IMR-90 (cell line): Measurements from ENCODE around the gene C10orf67. TPM values are rescaled to one million over a fixed set of nuclear protein-coding genes. Genes with fewer than 3 reads are reported as not detected.

Experiments
- ATAC-seq: fragments of 200-7000 bp; cut with Tn5 transposase; 2 replicates; pipeline ENCODE4 v1.9.1; 2020; ENCODE audit warnings: low read depth, mild to moderate bottlenecking, moderate library complexity
- BruUV-seq: library from RNA; stranded (reverse); fragments of 400-500 nt; replicated peaks from 2 replicates; lab custom pipeline; 2021; lab: Mats Ljungman, UMichigan
- CTCF ChIA-PET: fragments of 300-600 bp; formaldehyde crosslinking; extraction: SDS; loops from one replicate; lab custom pipeline; 2021; ENCODE audit warnings: antibody characterized with exemption; lab: Yijun Ruan, JAX
- POLR2A ChIA-PET: fragments of 300-600 bp; sonication (Branson Sonifier 250); formaldehyde crosslinking; loops from one replicate; lab custom pipeline; 2022; ENCODE audit warnings: antibody characterized with exemption; ENCODE audit not compliant: unreplicated experiment; lab: Charles Lee
- DNase-seq: peaks from one replicate; pipeline ENCODE4 v3.0.0; 2013
- H2AFZ ChIP-seq: replicated peaks from 2 replicates; pipeline ENCODE3; 2013; ENCODE audit warnings: low read length, mild to moderate bottlenecking; ENCODE audit not compliant: poor library complexity
- H2AK5ac ChIP-seq: 2 replicates; pipeline ENCODE4 v1.6.1; 2013; ENCODE audit warnings: low read depth, low read length, inconsistent platforms
- H2AK9ac ChIP-seq: replicated peaks from 2 replicates; pipeline ENCODE3; 2013; ENCODE audit warnings: mild to moderate bottlenecking, low read depth, low read length, moderate library complexity; ENCODE audit not compliant: poor library complexity
- H2BK120ac ChIP-seq: 2 replicates; pipeline ENCODE4 v1.6.1; 2013; ENCODE audit warnings: low read depth, low read length, inconsistent platforms
- H2BK15ac ChIP-seq: 3 replicates; pipeline ENCODE4 v1.6.1; 2013; ENCODE audit warnings: low read depth, low read length, inconsistent platforms
- H2BK20ac ChIP-seq: 2 replicates; pipeline ENCODE4 v1.6.1; 2013; ENCODE audit warnings: low read depth, mild to moderate bottlenecking, inconsistent platforms, low read length, moderate library complexity
- H2BK5ac ChIP-seq: 2 replicates; pipeline ENCODE4 v1.6.1; 2013; ENCODE audit warnings: mild to moderate bottlenecking, low read depth, low read length, inconsistent platforms; ENCODE audit not compliant: poor library complexity, severe bottlenecking
- H3K14ac ChIP-seq: replicated peaks from 2 replicates; pipeline ENCODE4 v1.6.1; 2013; ENCODE audit warnings: low read depth, low read length, inconsistent platforms
- H3K18ac ChIP-seq: 2 replicates; pipeline ENCODE4 v1.6.1; 2013; ENCODE audit warnings: low read depth, low read length, control low read depth
- H3K23ac ChIP-seq: 2 replicates; pipeline ENCODE4 v1.6.1; 2013; ENCODE audit warnings: low read depth, low read length, inconsistent platforms
- H3K27ac ChIP-seq: 2 replicates; pipeline ENCODE4 v1.5.1; 2013; ENCODE audit warnings: mild to moderate bottlenecking, control low read depth, low read length; ENCODE audit not compliant: insufficient read depth
- H3K27me3 ChIP-seq: 2 replicates; pipeline ENCODE4 v1.6.1; 2013; ENCODE audit warnings: low read length; ENCODE audit not compliant: control insufficient read depth, insufficient read depth
- H3K36me3 ChIP-seq: 2 replicates; pipeline ENCODE4 v1.6.1; 2013; ENCODE audit warnings: low read length, mixed read lengths; ENCODE audit not compliant: control insufficient read depth, insufficient read depth
- H3K4ac ChIP-seq: 2 replicates; pipeline ENCODE4 v1.6.1; 2013; ENCODE audit warnings: low read depth, low read length, inconsistent platforms
- H3K4me1 ChIP-seq: 2 replicates; pipeline ENCODE4 v1.6.1; 2013; ENCODE audit warnings: low read length, mixed read lengths; ENCODE audit not compliant: control insufficient read depth, insufficient read depth
- H3K4me2 ChIP-seq: 2 replicates; pipeline ENCODE4 v1.6.1; 2013; ENCODE audit warnings: low read depth, mild to moderate bottlenecking, control low read depth, low read length, moderate library complexity
- H3K4me3 ChIP-seq: 2 replicates; pipeline ENCODE4 v1.5.1; 2013; ENCODE audit warnings: low read depth, mild to moderate bottlenecking, control low read depth, low read length, moderate library complexity; ENCODE audit not compliant: insufficient read depth
- H3K56ac ChIP-seq: 2 replicates; pipeline ENCODE4 v1.6.1; 2013; ENCODE audit warnings: low read length, inconsistent platforms; ENCODE audit not compliant: insufficient read depth; ENCODE audit errors: extremely low read depth
- H3K79me1 ChIP-seq, 2 experiments: 2 replicates each; pipeline ENCODE4 v1.6.1; 2013; ENCODE audit warnings: low read length in 2 of 2, inconsistent platforms in 1 of 2, low read depth in 1 of 2
- H3K9ac ChIP-seq: 2 replicates; pipeline ENCODE4 v1.6.1; 2013; ENCODE audit warnings: low read depth, low read length, control low read depth
- H3K9me1 ChIP-seq: 2 replicates; pipeline ENCODE4 v1.6.1; 2013; ENCODE audit warnings: low read length, inconsistent platforms; ENCODE audit not compliant: insufficient read depth
- H3K9me3 ChIP-seq: 2 replicates; pipeline ENCODE4 v1.6.1; 2013; ENCODE audit warnings: low read length; ENCODE audit not compliant: control insufficient read depth, insufficient read depth
- H4K20me1 ChIP-seq: 2 replicates; pipeline ENCODE4 v1.6.1; 2013; ENCODE audit warnings: low read length, inconsistent platforms; ENCODE audit not compliant: insufficient read depth
- H4K5ac ChIP-seq: 2 replicates; pipeline ENCODE4 v1.6.1; 2013; ENCODE audit warnings: mild to moderate bottlenecking, low read depth, low read length, control low read depth
- H4K8ac ChIP-seq, 2 experiments: 2 replicates each; pipeline ENCODE4 v1.6.1; 2013; ENCODE audit warnings: low read depth in 2 of 2, low read length in 2 of 2, control low read depth in 1 of 2, inconsistent platforms in 1 of 2
- H4K91ac ChIP-seq: 2 replicates; pipeline ENCODE4 v1.6.1; 2013; ENCODE audit warnings: low read depth, low read length, inconsistent platforms; ENCODE audit not compliant: insufficient read depth
- CEBPB ChIP-seq: IDR thresholded peaks from 2 replicates; pipeline ENCODE4 v1.6.1; 2012; ENCODE audit warnings: low read depth, low read length, improper control_type of control experiment
- MXI1 ChIP-seq: IDR thresholded peaks from 2 replicates; pipeline ENCODE4 v1.6.1; 2012; ENCODE audit warnings: low read depth, mild to moderate bottlenecking, low read length, moderate library complexity, borderline replicate concordance
- RAD21 ChIP-seq: IDR thresholded peaks from 2 replicates; pipeline ENCODE4 v1.6.1; 2012; ENCODE audit warnings: low read length, improper control_type of control experiment
- RCOR1 ChIP-seq: IDR thresholded peaks from 2 replicates; pipeline ENCODE4 v1.6.1; 2012; ENCODE audit warnings: mild to moderate bottlenecking, low read length, improper control_type of control experiment; ENCODE audit not compliant: insufficient replicate concordance
- WGBS, 2 experiments: methylation state at CpG; one replicate each; pipeline versions ENCODE4 v1.1.5 to v1.1.7; 2013; ENCODE audit warnings: missing lambda C conversion rate in 2 of 2; ENCODE audit not compliant: insufficient read length in 1 of 2; ENCODE audit errors: extremely low coverage in 2 of 2; 5-methylcytosine and 5-hydroxymethylcytosine counted together
- dilution Hi-C: fragments of 300-500 bp; cut with HindIII; formaldehyde crosslinking; loops from one replicate; pipeline ENCODE4 v1.14.3; 2018; ENCODE audit warnings: low sequenced_read_pairs; ENCODE audit not compliant: unreplicated experiment
- in situ Hi-C: fragments of 300-500 bp; cut with MboI; formaldehyde crosslinking; loops from 3 replicates; pipeline ENCODE4 v1.14.3; 2019; ENCODE audit warnings: low sequenced_read_pairs, inconsistent platforms, mixed read lengths
- intact Hi-C: fragments of 100-400 bp; cut with micrococcal nuclease; formaldehyde crosslinking; loops from 2 replicates; pipeline ENCODE4 v1.10.0; 2022
- polyA plus RNA-seq, 3 experiments: library from polyadenylated mRNA; depleted of rRNA; stranded (reverse); fragments of >200 nt; gene quantifications; 2 replicates each; pipeline ENCODE4 v1.2.3, GENCODE V29; 2012; ENCODE audit warnings: low replicate concordance in 1 of 3
- total RNA-seq: library from RNA; depleted of rRNA; stranded (reverse); fragments of >200 nt; gene quantifications from 2 replicates; pipeline ENCODE4 v1.2.3, GENCODE V29; 2012
- TF ChIP-seq, protein P1 (sequence below): fragments of 150-350 bp; IDR thresholded peaks from 2 replicates; pipeline ENCODE4 v1.6.1; 2017; ENCODE audit warnings: mild to moderate bottlenecking, antibody characterized with exemption, low read length, low read depth

The C10orf67 gene
- total and polyA plus RNA-seq, 2 of the 4 experiments (the other 2 are of a cell fraction) = 0.15 to 0.18 TPM

DNA sequence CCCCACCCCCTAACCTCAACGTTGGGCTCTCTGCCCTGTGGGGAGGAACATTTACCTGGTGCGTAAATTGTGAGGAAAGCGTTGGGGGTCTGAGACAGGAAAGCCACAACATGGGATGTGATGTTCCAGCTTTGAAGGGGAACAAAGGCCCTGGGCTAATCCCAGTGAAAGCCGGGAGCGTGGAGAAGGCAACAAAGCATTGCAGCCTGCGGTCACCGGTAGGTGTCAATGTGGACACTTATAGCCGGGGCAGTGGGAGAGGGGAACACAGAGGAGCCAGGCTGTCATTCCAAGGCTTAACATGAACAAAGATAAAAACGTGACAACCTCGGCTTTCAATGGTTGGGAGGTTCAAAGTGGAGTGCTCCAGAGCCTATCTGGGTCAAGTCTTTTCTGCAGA lies 139.8 kb downstream of the C10orf67 start:
- Histone ChIP-seq H3K4me2 (no peak overlapping the region), H2BK120ac (no peak overlapping the region), H2BK15ac (no peak overlapping the region), H2AFZ (no peak overlapping the region), H3K23ac (no peak overlapping the region), H2BK20ac (no peak overlapping the region), H4K20me1 (no peaks in the 10 kb centered on the region), H3K4ac (no peak overlapping the region), H3K4me3 (no peak overlapping the region), H3K27me3 (peaks cover 18% of the 10 kb centered on the region), H3K4me1 (no peaks in the 10 kb centered on the region), H3K36me3 (no peaks in the 10 kb centered on the region), H3K9ac (no peak overlapping the region), H3K14ac (no peak overlapping the region), H3K9me1 (no peaks in the 10 kb centered on the region), H4K8ac (no peak overlapping the region), H4K91ac (no peak overlapping the region), H4K5ac (no peak overlapping the region), H3K18ac (no peak overlapping the region), H2BK5ac (no peak overlapping the region), H3K79me1 (no peaks in the 10 kb centered on the region), H2AK5ac (no peak overlapping the region), H3K9me3 (no peaks in the 10 kb centered on the region), H3K56ac (no peak overlapping the region), H3K27ac (no peak overlapping the region), H2AK9ac (no peak overlapping the region)
- WGBS, 2 experiments = 8% methylated on average over 7 of the region's 10 CpGs; no CpG with 5 or more reads in 1 of the 2 experiments
- ChIA-PET POLR2A (no interaction called here), CTCF (no interaction called here)
- in situ Hi-C loops (no loop called here), intact Hi-C loops (no loop called here), dilution Hi-C loops (no loop called here)
- no TSS peak for BruUV-seq
- TF ChIP-seq CEBPB = no peak
- TF ChIP-seq, protein P1, sequence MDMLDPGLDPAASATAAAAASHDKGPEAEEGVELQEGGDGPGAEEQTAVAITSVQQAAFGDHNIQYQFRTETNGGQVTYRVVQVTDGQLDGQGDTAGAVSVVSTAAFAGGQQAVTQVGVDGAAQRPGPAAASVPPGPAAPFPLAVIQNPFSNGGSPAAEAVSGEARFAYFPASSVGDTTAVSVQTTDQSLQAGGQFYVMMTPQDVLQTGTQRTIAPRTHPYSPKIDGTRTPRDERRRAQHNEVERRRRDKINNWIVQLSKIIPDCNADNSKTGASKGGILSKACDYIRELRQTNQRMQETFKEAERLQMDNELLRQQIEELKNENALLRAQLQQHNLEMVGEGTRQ = no peak
- no peak for TF ChIP-seq MXI1
- TF ChIP-seq RAD21 = no peak
- no peak for TF ChIP-seq RCOR1
- DNase-seq = no peak
- ATAC-seq = no peak
